Measurements from ENCODE around the gene METRN.
A peak's percentile ranks its signal among the peaks of the same experiment; 100 is the strongest.
"Not testable (repeated sequence)": the region's sequence is repeated elsewhere in the genome, so short reads cannot be mapped to it uniquely, and the experiment has no call there.

The METRN gene

DNA sequence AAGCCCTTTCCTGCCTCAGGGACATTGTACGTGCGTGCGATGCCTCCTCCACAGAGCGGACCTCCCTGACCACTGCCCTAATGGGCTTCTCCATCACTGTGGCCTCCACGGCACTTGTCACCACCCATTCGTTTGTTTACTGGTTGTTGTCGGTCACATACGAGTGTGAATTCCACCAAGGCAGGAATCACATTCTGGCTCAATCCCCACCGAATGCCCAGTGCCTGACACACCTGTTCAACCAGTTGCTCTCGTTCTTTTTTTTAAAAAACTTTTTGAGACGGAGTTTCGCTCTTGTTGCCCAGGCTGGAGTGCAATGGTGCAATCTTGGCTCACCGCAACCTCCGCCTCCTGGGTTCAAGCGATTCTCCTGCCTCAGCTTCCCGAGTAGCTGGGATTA, 23.7 kb upstream of the METRN start:
- DNase-seq (ENCODE audit: low read depth) = not testable (repeated sequence)

GRCh38 chr16:692356-693108, 22.4 kb upstream of the METRN start:
- DNase-seq (ENCODE audit: low read depth) = no peak

- no peak for DNase-seq (ENCODE audit: low read depth)
Measured at GRCh38 chr16:693364-693763, 21.6 kb upstream of the METRN start.

DNA sequence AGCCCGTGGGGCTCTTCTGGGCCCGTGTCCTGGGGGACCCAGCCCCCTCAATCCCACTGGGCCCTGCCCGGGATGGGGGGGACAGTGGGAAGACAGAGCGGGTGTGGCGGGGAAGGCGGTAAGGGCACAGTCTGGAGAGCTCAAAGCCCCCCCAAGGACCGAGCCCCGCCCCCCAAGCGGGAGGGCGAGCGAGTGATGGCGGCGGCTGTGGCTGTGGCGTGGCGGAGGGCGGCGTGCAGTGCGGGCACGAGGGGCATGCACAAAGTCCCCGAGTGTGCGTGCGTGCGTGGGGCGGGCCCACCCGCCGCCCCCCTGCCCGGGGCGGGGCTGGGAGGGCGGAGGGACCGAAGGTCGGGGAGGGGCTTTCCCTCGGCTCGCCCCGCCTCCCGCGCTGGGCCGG, 21.2 kb upstream of the METRN start:
- no peak for DNase-seq (ENCODE audit: low read depth)

GRCh38 chr16:694187-694862, 20.6 kb upstream of the METRN start:
- DNase-seq (ENCODE audit: low read depth) = no peak

DNA sequence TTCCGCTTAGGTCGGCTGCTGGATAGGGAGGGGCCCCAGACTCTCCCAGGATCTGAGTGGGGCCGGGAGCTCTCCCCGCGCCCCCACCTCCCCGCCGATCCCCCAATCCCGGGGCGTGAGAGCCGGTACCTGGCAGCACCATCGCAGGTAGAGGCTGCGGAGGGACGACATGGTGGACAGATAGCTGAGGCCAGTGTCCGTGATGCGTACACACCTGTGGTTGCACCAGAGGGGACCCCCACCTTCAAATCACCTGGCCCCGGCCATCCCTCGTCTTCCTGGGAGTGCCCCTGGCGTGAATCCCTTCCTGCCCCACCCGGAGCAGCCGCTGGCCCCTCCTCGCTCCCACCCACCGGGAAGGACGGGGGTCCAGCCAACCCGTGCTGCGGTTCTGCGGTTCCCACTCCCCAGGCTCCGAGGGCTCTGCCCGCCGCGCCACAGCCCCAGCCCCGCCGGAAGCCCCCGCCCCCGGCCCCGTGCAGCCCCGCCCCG, 20.0 kb upstream of the METRN start:
- no peak for DNase-seq (ENCODE audit: low read depth)

GRCh38 chr16:695355-696089, 19.4 kb upstream of the METRN start:
- DNase-seq (ENCODE audit: low read depth) = peak; percentile 55

DNA sequence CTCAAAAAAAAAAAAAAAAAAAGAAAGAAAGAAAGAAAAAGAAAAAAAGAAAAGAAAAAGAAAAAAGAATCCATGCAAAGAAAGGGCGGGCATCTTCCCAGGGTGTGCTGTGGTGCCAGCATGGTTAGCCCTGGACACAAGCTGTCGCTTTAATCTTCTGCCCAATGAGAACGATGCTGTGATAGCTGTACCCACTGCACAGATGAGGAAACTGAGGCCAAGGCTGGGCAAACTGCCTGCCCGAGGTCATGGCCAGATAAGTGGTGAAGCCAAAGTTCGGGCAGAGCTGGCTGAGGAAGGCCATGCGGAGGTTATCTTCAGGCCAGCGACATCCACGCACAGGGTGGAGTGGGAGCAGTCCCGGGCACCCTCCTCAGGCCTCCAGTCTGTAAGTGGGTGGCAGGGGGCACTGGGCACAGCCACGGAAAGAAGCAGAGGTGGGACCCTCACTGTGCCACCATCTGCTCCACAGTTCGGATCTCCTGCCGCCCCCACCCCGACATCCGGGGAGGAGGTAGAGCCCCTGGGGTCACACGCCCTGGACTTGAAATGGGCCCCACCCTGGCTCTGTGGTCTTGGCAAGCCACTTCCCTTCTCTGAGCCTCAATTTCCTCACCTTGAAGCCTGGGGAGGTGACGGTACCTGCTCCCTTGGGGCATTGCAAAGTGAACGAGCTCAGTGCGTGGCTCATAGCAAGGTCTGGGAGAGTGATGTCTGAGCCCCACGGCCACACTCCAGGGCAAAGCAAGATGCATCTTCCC, 15.8 kb upstream of the METRN start:
- DNase-seq (ENCODE audit: low read depth) = no peak

DNA sequence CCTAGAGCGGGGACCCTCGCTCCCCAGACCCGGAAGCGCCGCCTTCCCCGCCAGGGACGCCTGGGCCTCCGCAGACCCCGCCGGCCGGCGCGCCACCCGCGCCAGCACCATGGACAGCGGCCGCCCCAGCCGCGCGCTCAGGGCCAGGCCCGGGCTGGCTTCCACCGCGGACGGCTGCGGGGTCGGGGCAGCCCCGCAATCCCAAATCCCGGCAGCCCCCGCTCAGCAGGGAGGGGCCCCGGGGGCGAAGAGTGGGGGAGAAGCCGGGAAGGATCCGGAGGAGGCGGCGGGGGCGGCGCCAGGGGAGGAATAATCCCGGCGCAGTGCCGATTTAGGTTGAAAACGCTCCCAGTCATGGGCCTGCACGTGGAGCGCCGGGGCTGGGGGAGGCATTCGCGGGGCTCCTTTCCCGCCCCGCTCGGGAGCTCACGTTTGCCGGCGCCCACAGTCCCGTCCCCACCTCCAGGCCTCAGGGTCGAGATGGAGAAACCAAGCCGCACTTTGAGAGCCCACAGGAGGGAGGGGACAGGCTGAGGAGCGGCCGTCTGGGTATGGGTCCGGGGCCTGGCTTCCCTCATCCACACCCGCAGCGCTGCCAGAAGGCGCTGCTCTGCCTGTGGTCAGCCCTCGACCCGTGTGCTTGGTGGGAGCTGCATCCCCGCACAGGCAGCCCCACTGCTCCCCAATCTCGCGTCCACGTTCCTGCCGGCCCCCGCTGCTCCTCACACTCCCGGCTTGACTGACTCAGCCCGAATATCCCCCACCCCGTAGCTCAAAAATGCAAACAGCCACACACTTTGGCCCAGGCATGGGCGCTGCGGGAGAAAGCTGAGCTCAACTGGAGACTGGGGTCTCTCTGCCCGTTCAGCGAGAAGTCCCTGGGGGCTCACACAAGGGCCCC, 14.0 kb upstream of the METRN start:
- DNase-seq (ENCODE audit: low read depth) = no peak

- no peak for DNase-seq (ENCODE audit: low read depth)
Measured at GRCh38 chr16:702341-702740, 12.6 kb upstream of the METRN start.

DNA sequence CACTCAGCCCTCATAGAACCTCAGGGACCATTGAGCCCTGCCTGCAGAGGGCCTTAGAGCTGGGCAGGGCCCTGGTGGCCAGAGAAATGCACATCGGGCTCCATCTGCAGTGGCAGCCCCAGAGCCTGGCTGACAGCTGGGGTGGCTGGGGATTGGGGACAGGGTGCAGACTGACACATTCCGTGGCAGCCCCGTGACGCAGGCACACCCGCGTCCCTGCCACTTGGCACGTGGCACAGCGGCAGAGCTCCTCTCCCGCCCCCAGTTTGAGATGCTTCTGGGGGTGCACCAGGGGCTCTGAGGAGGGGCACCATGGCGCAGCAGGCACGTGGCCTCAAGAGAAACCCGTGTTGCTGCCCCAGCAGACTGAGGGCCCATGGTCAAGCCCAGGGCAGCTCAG, 11.5 kb upstream of the METRN start:
- no peak for DNase-seq (ENCODE audit: low read depth)

- DNase-seq (ENCODE audit: low read depth) = no peak
Measured at GRCh38 chr16:704047-704446, 10.9 kb upstream of the METRN start.

GRCh38 chr16:704552-705380, 10.2 kb upstream of the METRN start:
- DNase-seq (ENCODE audit: low read depth) = no peak

DNA sequence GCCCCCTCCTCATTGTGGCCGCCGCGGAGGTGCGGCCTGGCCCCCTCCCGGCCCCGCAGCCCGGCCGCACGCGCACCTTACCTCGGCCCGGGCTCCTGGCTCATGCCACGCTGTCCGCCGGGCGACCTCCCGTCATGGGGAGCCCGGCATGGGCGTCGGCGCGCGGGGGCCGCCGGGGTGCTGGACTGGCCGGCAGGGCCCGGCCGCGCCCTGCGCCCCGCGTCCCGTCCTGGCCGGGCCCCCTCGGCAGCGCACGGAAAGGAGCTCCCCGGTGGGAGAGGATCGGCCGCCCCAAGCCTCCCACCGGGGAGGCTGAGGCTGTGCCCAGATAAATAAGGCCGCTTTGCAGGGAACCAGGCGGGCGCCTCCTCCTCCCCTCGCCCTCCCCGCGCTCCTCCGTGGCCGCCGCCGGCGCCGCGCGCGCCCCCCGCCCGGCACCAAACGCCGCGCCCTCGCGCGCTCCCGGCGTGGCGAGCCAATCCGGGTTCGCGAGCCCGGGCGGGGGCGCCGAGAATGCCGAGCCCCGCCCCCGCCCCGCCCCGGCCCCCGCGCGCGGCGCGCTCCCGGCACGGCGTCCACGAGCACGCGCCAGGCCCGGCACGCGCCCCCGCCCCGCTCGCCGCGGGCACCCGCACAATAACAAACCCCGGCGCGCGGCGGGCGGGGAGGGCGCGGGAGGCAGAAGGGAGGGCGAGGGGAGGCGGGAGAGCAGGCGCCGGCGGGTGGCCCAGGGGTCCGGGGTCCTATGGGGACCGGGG, 9.3 kb upstream of the METRN start, which contains the start of gene FBXL16:
Gene FBXL16, minus strand, starts transcription at position 371 of the 758 bp plus-strand sequence. CDS start 8,396 bp downstream, outside the sequence.
- no peak for DNase-seq (ENCODE audit: low read depth)

DNA sequence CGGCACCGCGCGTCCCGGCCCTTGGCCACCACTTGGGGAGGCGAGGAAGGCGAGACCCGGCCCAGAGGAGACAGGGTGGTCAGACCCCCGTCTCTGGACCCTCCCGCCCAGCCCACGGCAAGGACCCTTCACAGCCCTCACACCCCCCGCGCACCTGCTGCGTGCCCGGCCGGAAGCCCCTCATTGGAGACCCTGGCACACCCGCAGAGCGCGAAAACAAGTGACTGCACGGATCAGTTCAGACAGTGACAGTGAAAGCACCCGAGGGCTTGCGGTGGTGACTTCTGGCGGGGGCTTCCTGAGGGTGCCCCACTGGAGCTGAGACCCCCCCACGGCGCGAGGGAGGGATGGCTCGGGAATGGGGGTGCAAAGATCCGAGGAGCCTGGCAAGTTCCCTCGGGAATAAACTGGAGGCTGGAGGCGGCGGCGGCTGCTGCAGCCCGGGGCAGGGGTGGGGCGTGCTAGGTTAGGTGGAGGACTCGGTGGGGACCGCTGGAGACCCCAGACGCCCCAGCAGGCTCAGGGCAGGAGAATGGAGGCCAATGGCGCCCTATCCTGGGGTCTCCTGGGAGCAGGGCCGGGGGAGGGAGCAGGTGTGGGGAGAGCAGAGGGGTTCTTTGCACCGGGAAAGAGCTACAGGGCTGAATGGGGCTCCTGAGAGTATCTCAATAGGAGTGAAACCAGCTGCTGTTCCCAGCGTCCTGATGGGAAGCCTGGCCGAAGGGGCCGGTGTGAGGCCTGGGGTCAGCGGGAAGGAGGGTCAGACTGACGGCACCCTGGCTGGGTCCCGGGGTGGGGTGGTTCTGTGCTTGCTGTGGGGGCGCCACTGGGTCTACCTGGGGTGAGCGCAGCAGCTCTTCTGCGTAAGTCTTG, 8.5 kb upstream of the METRN start:
- no peak for DNase-seq (ENCODE audit: low read depth)

DNA sequence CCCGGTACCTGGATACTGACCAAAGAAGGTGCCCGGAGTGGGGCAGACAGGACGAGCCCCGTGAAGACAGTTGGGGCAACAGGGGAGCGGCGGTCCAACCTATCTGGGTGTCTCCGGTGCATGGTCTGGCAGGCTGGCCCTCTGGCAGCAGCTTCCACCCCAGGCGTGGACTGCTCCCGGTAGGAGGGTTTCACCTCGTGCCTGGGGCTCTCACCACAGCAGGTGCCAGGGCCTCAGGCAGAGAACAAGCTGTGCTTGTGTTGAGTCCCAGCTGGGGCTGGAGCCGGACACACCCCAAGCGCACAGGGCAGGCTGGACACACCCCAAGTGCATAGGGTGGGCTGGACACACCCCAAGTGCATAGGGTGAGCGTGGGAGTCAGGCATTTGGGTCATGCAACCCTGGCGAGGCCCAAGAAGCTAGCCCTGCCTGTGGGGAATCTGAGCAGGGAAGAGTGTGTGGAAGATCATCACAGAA, 7.8 kb upstream of the METRN start:
- no peak for DNase-seq (ENCODE audit: low read depth)

DNA sequence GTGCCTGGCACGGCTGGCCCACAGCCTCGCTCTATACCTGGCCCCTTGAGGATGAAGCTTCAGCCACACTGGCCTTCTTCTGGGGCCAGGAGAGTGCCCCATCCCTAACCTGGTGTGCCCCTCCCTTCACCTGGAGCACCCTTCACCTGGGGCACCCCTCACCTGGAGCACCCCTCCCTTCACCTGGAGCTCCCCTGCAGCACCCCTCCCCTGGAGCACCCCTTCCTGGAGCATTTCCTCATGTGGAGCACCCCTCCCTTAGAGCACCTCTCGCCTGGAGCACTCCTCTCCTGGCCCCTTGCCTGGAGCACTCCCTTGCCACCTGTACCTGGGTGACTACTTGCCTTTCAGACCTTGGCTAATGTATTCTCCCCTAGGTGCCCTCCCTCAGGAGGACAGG, 6.9 kb upstream of the METRN start:
- DNase-seq (ENCODE audit: low read depth) = no peak

GRCh38 chr16:708959-709358, 6.0 kb upstream of the METRN start:
- DNase-seq (ENCODE audit: low read depth) = no peak
